Stimulated activated CD8-positive, alpha-beta memory T cell treated with anti-CD3 and anti-CD28 coated beads, Interleukin-2, amount 100 ng/mL, for 1 hour (primary cell): ENCODE measurements around the gene IFI44.

Source experiments
- DNase-seq, 2 donors: peaks; one replicate each; pipeline ENCODE4 v3.0.0-alpha.2; 2020; ENCODE audit warnings: low read depth in 2 of 2

Gene IFI44, protein sequence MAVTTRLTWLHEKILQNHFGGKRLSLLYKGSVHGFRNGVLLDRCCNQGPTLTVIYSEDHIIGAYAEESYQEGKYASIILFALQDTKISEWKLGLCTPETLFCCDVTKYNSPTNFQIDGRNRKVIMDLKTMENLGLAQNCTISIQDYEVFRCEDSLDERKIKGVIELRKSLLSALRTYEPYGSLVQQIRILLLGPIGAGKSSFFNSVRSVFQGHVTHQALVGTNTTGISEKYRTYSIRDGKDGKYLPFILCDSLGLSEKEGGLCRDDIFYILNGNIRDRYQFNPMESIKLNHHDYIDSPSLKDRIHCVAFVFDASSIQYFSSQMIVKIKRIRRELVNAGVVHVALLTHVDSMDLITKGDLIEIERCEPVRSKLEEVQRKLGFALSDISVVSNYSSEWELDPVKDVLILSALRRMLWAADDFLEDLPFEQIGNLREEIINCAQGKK

DNA sequence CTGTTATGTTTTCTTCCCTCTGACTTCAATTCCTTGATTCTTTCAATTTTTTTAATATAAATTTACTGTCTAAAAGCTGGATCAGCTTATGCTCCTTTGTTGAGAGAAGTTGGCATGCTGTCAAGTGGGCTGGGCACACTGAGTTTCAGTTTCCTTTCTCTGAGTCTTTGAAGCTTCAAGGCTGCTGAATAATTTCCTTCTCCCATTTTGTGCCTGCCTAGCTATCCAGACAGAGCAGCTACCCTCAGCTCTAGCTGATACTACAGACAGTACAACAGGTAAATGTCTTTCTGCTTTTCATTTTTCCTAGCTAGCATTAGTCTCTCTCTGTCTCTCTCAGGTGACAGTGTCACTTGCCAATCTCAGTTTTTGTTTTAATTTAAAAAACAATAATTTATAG, at the start of gene IFI44:
TSS of gene IFI44 (plus strand) at position 204 of the 400 bp plus-strand sequence. CDS start 365 bp downstream, outside the sequence.
- DNase-seq: peak; percentile 34 to 60

DNA sequence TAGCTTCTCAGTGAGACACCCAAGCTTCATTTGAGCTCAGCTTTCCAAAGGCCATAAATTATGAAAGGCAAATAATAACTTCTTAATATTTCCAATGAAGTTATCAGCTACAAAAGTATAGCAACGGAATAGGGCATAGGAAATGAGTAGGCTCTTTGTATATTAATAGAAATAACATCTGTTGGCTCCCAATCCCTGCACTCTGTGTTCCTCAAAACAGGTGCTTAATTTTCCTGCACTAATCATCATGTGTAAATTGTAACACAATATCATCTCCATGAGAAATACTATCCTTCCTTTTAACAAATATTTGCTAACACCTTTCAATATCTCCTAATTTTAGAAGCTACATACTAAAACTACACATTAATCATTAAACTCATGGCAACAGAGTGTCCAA, 48.6 kb upstream of the IFI44 start:
- DNase-seq: no peak

DNA sequence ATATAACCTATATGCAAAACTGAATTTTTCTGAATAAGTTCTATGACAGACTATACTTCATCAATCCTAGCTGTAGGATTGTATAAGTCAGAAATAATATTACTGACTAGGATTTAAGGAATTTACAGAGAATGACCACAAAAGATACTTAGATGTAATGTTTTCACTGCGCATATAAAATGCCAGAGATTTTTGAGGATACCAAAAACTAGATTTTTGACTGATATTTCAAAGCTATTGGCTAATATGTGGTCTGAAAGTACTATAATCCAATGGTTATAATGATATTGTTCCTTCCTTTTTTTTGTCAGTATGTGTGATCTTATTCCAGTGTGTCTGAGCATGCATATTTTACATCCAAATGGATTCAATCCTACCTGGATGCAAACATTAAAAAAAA, 46.4 kb upstream of the IFI44 start:
- DNase-seq: no peak

DNA sequence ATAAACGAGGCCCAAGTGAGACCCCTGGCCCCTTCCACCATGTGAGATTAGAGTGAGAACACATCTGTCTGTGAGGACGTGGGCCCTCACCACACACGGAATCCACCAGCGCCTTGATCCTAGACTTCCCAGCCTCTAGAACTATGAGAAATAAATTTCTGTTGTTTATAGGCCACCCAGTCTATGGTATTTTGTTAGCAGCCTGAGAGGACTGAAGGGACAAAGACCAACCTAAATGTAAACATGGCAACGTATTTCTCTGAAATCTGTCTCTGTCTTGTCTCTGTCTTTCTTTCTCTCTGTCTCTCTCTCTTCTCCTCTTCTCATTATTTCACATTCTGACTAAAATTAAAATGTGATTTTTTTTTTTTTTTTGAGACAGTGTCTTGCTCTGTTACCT, 45.0 kb upstream of the IFI44 start:
- no peak for DNase-seq

DNA sequence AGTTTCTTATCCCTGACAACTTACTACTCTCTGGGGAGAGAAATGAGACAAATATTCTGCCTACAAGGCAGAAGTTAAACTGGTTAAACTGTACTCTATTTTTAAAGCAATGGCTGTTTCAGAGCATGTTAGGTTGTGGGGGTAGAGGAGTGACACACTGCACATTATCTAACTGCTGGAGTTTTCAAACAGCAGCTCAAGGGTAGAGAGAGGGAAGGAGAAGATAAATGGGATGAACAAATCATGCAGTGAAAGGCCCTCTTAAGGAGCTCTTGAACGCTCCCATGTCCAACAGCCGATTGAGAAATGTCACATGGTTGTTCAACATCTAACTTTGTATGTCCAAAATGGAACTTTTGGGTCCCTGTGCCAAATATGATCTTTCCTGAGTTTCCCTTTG, 43.4 kb upstream of the IFI44 start:
- DNase-seq: no peak

DNA sequence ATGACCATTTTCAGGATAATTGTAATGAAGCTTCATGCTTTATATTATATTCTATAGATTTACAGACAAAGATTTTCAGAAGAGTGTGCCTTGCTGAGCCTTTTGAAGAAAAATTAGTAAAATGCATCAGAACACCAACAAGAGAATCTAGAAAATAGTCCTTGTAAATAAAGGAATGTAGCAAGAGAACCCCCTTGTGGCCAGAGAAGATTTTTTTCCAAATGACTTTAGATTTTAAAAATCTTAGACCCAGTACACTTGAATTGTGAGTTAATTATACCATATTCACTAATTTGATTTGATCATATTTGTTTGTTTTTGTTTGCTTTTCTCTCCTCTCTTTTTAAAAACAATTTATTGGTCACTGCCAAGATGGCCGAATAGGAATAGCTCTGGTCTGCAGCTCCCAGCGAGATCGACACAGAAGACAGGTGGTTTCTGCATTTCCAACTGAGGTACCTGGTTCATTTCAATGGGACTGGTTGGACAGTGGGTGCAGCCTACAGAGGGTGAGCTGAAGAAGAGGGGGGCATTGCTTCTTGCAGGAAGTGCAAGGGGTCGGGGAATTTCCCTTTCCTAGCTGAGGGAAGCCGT, 42.2 kb upstream of the IFI44 start:
- no peak for DNase-seq

DNA sequence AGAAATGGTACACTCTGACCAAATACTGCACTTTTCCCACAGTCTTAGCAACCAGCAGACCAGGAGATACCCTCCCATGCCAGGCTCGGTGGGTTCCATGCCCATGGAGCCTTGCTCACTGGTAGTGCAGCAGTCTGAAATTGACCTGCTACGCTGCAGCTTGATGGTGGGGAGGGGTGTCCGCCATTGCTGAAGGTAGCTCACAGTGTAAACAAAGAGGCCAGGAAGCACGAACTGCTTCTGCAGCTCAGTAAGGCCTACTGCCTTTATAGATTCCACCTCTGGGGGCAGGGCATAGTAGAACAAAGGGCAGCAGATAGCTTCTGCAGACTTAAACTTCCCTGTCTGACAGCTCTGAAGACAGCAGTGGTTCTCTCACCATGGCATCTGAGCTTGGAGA, 41.7 kb upstream of the IFI44 start:
- no peak for DNase-seq

DNA sequence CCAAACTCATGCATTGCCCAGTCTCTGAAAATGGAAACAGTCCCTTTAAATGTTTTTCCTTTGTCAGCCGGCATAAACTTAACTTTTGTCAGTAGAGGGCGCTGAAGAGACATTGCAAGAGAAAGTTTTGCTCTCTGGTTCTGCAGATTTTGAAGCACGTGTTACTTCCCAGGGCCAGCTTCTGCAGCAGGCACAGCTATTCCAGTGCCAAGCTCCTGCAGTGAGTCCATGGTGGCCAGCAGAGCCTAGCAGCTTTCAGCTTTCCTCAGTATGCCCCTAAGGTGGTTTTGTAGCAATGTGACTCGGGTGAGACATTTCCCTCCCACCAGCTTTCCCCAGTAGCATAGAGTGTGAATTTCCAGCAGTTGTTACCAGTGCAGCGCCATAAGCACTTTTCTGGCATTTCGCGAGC, 32.0 kb upstream of the IFI44 start:
- peak; percentile 5 to 15 for DNase-seq

DNA sequence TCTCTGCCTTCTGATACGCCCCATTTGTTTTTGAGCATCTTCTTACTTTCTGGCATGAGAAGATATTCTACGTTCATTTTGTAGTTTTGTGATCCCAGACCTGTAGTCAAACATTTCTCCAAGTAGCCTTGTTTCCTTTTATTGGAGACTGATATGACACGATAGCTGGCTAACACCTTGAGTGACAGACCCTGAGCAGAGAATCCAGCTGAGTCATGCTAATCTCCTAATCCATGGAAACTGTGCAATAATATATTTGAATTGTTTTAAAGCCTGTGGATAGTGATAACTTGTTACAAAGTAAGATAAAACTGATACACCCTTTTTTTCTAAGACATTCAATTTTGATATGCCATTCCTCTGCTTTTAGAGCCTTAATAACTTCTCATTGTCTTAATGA, 30.6 kb upstream of the IFI44 start:
- no peak for DNase-seq

DNA sequence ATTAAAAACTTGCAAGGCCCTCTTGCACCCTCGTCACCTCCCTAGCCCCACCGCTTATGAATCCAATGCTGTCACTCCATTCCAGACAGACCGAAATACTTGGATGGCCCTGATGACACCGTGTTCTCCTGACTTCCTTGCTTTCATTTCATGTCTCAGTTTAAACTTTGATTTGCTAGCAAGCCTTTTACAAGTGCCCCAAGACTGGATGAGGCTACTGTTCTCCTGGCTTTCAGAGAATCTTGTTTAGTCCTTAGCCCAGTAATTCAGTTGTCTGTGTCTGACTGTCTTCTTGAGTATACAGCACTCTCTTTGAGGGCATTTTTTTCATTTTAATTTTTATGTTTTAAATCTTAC, 30.2 kb upstream of the IFI44 start:
- no peak for DNase-seq

DNA sequence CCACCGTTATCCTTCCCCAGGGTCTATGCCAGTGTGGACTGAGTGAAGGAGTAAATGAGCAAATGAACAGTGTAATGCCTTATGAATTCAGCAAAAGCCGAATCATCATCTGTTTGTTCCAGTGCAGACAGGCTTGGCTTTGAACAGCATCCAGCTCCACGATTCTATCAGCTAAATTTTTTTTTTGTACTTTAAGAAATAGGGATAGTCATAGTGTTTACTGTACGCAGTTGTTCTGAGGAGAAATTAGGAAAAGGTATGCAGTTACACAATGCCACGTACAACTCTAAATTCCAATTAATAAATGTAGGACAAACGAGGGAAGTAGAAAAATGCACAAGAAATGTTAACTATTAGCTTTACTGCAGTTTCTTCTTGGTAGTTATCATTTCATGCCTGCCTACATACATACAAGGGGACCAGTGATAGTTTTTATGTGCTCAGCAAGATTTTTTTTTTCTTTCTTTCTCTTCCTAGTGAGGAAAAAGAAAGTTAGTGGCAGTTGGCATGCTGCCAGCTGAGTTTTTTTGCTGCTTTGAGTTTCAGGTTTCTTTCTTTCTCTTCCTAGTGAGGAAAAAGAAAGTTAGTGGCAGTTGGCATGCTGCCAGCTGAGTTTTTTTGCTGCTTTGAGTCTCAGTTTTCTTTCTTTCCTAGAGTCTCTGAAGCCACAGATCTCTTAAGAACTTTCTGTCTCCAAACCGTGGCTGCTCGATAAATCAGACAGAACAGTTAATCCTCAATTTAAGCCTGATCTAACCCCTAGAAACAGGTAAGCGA, 29.6 kb upstream of the IFI44 start, which contains the start of gene IFI44L:
TSS of gene IFI44L (plus strand) at position 646 of the 777 bp plus-strand sequence. CDS start 7,468 bp downstream, outside the sequence.
- peak; percentile 15 to 42 for DNase-seq

DNA sequence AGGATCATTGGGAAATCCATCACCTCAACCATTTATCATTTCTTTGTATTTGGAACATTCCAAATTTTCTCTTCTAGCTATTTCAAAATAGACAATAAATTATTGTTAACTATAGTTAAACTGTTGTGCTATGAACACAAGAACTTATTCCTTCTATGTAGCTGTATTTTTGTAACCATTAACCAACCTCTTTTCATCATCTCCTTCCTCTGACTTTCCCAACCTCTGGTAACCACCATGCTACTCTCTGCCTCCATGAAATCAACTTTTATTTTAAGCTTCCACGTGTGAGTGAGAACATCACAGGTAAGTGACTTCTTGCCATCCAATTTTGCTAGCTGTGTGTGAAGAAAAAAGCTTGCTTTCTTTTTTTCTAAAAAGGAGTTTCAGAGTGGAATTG, 29.0 kb upstream of the IFI44 start:
- DNase-seq: no peak

DNA sequence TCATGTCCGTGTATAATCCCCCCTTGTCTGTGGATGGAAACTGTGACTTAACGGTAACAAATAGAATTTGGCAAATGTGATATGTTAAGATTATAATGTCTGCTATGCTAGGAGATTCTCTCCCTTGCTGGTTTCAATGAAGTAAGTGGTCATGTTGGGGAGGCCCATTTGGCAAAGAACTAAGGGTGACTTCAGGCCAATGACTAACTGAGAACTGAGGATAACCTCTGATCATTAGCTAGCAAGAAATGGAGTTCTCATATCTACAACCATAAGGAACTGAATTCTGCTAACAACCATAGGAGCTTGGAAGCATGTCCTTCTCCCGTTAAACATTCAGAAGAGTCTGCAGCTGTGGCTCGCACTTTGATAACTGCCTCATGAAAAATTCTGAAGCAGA, 27.1 kb upstream of the IFI44 start:
- no peak for DNase-seq

DNA sequence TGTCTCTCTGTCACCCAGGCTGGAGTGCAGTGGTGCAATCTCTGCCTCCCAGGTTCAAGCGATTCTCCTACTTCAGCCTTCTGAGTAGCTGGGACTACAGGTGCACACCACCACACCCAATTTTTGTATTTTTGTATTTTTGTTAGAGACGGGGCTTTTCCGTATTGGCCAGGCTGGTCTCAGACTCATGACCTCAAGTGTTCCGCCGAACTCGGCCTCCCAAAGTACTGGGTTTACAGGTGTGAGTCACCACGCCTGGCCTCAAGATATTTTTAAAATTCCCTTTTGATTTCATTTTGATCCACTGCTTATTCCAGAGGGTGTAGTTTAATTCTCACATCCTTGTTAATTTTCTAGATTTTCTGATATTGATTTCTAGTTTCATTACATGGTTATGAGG, 25.6 kb upstream of the IFI44 start:
- no peak for DNase-seq

DNA sequence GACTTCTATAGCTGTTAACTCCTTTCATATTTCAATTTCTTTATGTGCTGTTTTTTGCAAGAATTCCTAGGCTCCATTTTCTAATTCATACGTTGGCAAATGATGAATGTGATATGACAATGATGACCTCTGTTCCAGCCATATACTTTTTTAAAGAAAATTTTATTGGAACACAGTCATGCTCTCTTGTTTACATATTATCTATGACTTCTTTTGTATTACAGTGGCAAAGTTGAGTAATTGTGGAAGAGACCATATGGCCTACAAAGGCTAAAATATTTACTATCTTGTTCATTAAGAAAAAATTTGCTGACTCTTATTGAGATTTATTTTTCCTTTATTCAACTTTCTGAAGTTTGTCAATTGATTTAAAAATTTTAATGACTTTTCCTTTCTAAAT, 22.3 kb upstream of the IFI44 start:
- no peak for DNase-seq

DNA sequence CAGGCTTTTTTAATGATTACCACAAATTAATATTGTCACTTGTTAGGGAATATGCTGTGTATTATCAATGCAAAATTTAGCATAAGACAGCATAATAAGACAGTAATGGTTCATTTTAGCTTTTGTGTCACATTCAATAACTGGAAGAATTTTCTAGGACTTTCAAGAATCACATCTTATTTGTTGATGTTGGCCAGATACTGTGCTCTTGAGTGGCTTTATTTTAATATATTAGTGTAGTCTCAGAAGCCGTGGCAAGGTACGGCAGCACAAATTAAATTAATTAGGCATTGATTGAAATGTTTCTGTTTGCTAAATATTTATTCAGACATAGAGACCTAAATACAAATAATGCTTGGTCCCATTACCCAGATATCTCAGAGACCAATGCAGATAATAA, 19.0 kb upstream of the IFI44 start:
- DNase-seq: no peak

DNA sequence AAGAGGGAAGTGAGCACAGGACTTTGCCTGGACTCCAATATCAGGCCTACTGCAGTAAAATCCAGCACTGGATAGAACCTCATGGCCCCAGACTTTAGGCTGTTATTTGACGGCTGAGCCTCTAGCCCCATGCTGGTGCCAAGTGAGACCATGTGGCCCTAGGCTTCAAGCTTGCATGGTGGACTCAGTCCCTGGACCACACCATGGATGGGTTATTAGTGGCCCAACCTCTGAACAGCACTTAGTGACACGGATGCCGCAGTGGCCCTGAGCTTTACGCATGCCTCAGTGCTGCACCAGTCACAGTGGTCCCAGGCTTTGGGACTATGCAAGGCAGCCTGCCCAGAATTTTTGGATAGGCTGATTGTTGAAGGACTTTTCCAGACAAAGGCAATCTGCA, 16.4 kb upstream of the IFI44 start:
- no peak for DNase-seq

DNA sequence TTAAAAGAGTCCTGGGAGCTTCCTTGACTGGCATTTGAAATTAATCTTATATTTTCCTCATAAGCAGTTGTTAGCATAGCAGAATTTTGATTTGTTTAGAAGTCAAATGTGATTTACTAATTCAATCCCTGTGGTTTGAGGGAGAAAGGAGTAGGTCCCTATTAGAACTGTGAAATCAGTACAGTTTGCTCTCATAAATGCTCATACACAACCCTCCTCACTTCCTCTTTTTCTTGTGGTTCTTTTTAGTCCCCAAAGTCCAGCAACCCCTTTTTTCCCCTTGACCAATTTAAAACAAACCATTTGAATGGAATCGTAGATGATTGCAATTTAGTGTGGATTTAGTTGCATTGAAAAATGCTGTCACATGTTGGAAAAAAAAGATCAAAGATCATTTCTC, 9.2 kb upstream of the IFI44 start:
- no peak for DNase-seq

DNA sequence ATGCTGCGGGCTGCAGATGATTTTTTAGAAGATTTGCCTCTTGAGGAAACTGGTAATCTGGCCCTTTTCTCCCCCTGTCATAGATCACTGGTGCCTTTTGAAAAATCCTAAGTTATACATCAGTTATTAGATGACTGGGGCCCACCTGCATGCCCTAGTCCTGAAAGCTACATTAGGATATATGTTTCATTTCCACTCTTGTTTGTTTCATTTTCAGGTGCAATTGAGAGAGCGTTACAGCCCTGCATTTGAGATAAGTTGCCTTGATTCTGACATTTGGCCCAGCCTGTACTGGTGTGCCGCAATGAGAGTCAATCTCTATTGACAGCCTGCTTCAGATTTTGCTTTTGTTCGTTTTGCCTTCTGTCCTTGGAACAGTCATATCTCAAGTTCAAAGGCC, 8.1 kb upstream of the IFI44 start:
- DNase-seq: no peak

DNA sequence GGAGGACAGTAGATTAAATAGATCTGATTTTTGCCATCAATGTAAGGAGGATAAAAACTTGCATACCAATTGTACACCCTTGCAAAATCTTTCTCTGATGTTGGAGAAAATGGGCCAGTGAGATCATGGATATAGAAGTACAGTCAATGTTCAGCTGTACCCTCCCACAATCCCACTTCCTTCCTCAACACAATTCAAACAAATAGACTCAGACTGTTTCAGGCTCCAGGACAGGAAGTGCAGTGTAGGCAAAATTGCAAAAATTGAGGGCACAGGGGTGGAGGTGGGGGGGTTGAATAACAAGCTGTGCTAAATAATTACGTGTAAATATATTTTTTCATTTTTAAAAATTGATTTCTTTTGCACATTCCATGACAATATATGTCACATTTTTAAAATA, 3.9 kb upstream of the IFI44 start:
- no peak for DNase-seq

DNA sequence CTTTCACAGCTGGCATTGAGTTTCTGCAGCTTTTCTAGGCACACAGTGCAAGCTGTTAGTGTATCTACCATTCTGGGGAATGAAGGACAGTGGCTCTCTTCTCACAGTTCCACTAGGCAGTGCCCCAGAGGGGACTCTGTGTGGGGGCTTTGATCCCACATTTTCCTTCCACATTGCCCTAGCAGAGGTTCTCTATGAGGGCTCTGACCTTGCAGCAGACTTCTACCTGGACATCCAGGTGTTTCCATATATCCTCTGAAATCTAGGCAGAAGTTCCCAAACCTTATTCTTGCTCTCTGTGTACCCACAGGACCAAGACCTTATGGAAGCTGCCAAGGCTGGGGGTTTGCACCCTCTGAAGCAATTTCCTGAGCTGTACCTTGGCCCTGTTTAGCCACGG, 2.4 kb upstream of the IFI44 start:
- no peak for DNase-seq

DNA sequence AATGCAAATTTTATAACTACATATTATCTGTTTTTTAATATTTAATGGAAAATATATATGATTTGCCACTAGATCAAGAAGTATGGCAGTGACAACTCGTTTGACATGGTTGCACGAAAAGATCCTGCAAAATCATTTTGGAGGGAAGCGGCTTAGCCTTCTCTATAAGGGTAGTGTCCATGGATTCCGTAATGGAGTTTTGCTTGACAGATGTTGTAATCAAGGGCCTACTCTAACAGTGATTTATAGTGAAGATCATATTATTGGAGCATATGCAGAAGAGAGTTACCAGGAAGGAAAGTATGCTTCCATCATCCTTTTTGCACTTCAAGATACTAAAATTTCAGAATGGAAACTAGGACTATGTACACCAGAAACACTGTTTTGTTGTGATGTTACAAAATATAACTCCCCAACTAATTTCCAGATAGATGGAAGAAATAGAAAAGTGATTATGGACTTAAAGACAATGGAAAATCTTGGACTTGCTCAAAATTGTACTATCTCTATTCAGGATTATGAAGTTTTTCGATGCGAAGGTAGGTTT, 556 bp downstream of the IFI44 start:
- no peak for DNase-seq
